Natural killer cell (primary cell): Measurements from ENCODE around the gene TESMIN. TPM values are rescaled to one million over a fixed set of nuclear protein-coding genes. Genes with fewer than 3 reads are reported as not detected.
A peak's percentile ranks its signal among the peaks of the same experiment; 100 is the strongest.

Experiments used
- ATAC-seq, 3 donors: fragments of 150-1000 bp in 2 of 3; fragments of 200-7000 bp in 1 of 3; cut with Tn5 transposase; 1 replicate in 1 of 3; 2 replicates in 2 of 3; pipeline ENCODE4 v1.10.0; 2021; ENCODE audit warnings: mild to moderate bottlenecking in 2 of 3, moderate library complexity in 2 of 3
- DNase-seq, 2 donors: peaks; one replicate each; pipeline versions ENCODE4 v3.0.0 to v3.0.0-alpha.2; 2013 to 2021; ENCODE audit warnings: mixed read lengths in 1 of 2
- H3K27ac ChIP-seq: one replicate; pipeline ENCODE4 v1.5.1; 2013; ENCODE audit warnings: mild to moderate bottlenecking, low read length
- H3K27me3 ChIP-seq: one replicate; pipeline ENCODE4 v1.6.1; 2013; ENCODE audit warnings: low read length; ENCODE audit not compliant: control insufficient read depth, insufficient read depth
- H3K36me3 ChIP-seq: one replicate; pipeline ENCODE4 v1.6.1; 2013; ENCODE audit warnings: low read length; ENCODE audit not compliant: control insufficient read depth, insufficient read depth
- H3K4me1 ChIP-seq: one replicate; pipeline ENCODE4 v1.6.1; 2013; ENCODE audit warnings: low read length; ENCODE audit not compliant: control insufficient read depth, insufficient read depth
- H3K4me3 ChIP-seq: one replicate; pipeline ENCODE4 v1.5.1; 2013; ENCODE audit warnings: low read length
- H3K9me3 ChIP-seq: one replicate; pipeline ENCODE4 v1.6.1; 2013; ENCODE audit warnings: low read length; ENCODE audit not compliant: control insufficient read depth, insufficient read depth
- H3K27ac Mint-ChIP-seq, 2 donors: one replicate each; pipeline ENCODE4 v1.8.0; 2022; ENCODE audit warnings: mild to moderate bottlenecking in 2 of 2, mixed read lengths in 2 of 2, moderate library complexity in 1 of 2
- H3K27me3 Mint-ChIP-seq, 2 donors: one replicate each; pipeline ENCODE4 v1.8.0; 2022; ENCODE audit warnings: low read depth in 2 of 2, mixed read lengths in 2 of 2
- H3K36me3 Mint-ChIP-seq: one replicate; pipeline ENCODE4 v1.8.0; 2022; ENCODE audit warnings: mixed read lengths
- H3K4me1 Mint-ChIP-seq, 2 donors: one replicate each; pipeline ENCODE4 v1.8.0; 2022; ENCODE audit warnings: mixed read lengths in 2 of 2
- H3K4me3 Mint-ChIP-seq: one replicate; pipeline ENCODE4 v1.8.0; 2022; ENCODE audit warnings: mild to moderate bottlenecking, moderate library complexity, mixed read lengths
- H3K9me3 Mint-ChIP-seq, 2 donors: one replicate each; pipeline ENCODE4 v1.8.0; 2022; ENCODE audit warnings: mixed read lengths in 2 of 2
- CTCF ChIP-seq: fragments of 200-600 bp; IDR thresholded peaks from one replicate; pipeline ENCODE4 v1.8.0; 2022; ENCODE audit warnings: antibody characterized with exemption
- WGBS: methylation state at CpG from one replicate; pipeline ENCODE4 v1.1.7; 2013; ENCODE audit warnings: missing lambda C conversion rate; ENCODE audit not compliant: insufficient coverage; 5-methylcytosine and 5-hydroxymethylcytosine counted together
- intact Hi-C: fragments of 100-400 bp; cut with micrococcal nuclease; formaldehyde crosslinking; loops from one replicate; pipeline ENCODE4 v1.14.2; 2022
- total RNA-seq, 4 donors: library from RNA; stranded (reverse); fragments of 120-200 nt in 1 of 4; gene quantifications; one replicate each; pipeline versions ENCODE4 v1.2.3 to v1.2.4, GENCODE V29; 2013 to 2022

The TESMIN gene
- total RNA-seq, 3 donors from 2014 or later (not counting 1 experiment from before 2014, with no cell fraction given): 1.1 to 3.9 (median 1.1) TPM

GRCh38 chr11:68770781-68771180 lies 19.5 kb upstream of the TESMIN start:
- peaks cover 66% of the 10 kb centered on the region for H3K36me3 ChIP-seq
- H3K27me3 ChIP-seq: no peaks in the 10 kb centered on the region
- Mint-ChIP-seq H3K27ac (no peak overlapping the region), H3K4me1 (no peaks in the 10 kb centered on the region), H3K9me3 (no peaks in the 10 kb centered on the region), H3K4me3 (no peak overlapping the region), H3K27me3 (no peaks in the 10 kb centered on the region), H3K36me3 (peaks cover 12% of the 10 kb centered on the region)
- DNase-seq (no peak), ATAC-seq (no peak)
- no peak overlapping the region for H3K27ac ChIP-seq
- WGBS: 93% methylated on average over 12 of the region's 12 CpGs
- intact Hi-C loops: no loop called here
- TF ChIP-seq CTCF: no peak
- H3K4me3 ChIP-seq: no peak overlapping the region
- no peaks in the 10 kb centered on the region for H3K4me1 ChIP-seq
- H3K9me3 ChIP-seq: no peaks in the 10 kb centered on the region

- Histone ChIP-seq H3K27me3 (no peaks in the 10 kb centered on the region), H3K4me1 (no peaks in the 10 kb centered on the region), H3K27ac (no peak overlapping the region), H3K4me3 (no peak overlapping the region), H3K36me3 (peaks cover 45% of the 10 kb centered on the region), H3K9me3 (no peaks in the 10 kb centered on the region)
- Mint-ChIP-seq H3K4me3 (no peak overlapping the region), H3K27me3 (no peaks in the 10 kb centered on the region), H3K27ac (no peak overlapping the region), H3K36me3 (peaks cover 8% of the 10 kb centered on the region), H3K9me3 (no peaks in the 10 kb centered on the region), H3K4me1 (peaks cover 0 to 5% of the 10 kb centered on the region in 2 donors)
- DNase-seq (no peak), ATAC-seq (no peak)
- intact Hi-C loops: no loop called here
- WGBS: 96% methylated on average over 11 of the region's 11 CpGs
- TF ChIP-seq CTCF: no peak
Measured at GRCh38 chr11:68767672-68768071, 16.4 kb upstream of the TESMIN start.

GRCh38 chr11:68766786-68767185 lies 15.5 kb upstream of the TESMIN start:
- no peaks in the 10 kb centered on the region for H3K9me3 Mint-ChIP-seq
- H3K4me1 Mint-ChIP-seq: peaks cover 0 to 5% of the 10 kb centered on the region in 2 donors
- Histone ChIP-seq H3K27ac (no peak overlapping the region), H3K9me3 (no peaks in the 10 kb centered on the region), H3K4me3 (no peak overlapping the region), H3K27me3 (no peaks in the 10 kb centered on the region), H3K4me1 (no peaks in the 10 kb centered on the region), H3K36me3 (peaks cover 47% of the 10 kb centered on the region)
- DNase-seq (no peak), ATAC-seq (no peak)
- intact Hi-C loops: no loop called here
- H3K36me3 Mint-ChIP-seq: peaks cover 8% of the 10 kb centered on the region
- 96% methylated on average over 8 of the region's 8 CpGs for WGBS
- TF ChIP-seq CTCF: no peak
- no peak overlapping the region for H3K4me3 Mint-ChIP-seq
- H3K27ac Mint-ChIP-seq: no peak overlapping the region
- no peaks in the 10 kb centered on the region for H3K27me3 Mint-ChIP-seq

- WGBS: 89% methylated on average over 14 of the region's 16 CpGs
- H3K4me3 ChIP-seq: no peak overlapping the region
- Mint-ChIP-seq H3K9me3 (no peaks in the 10 kb centered on the region), H3K4me3 (no peak overlapping the region), H3K27ac (peak overlapping the region in 1 of 2 donors; percentile 25), H3K4me1 (peaks cover 0 to 5% of the 10 kb centered on the region in 2 donors), H3K27me3 (no peaks in the 10 kb centered on the region), H3K36me3 (peaks cover 6% of the 10 kb centered on the region)
- DNase-seq (no peak), ATAC-seq (no peak)
- no peaks in the 10 kb centered on the region for H3K4me1 ChIP-seq
- no peak overlapping the region for H3K27ac ChIP-seq
- no peaks in the 10 kb centered on the region for H3K9me3 ChIP-seq
- H3K27me3 ChIP-seq: no peaks in the 10 kb centered on the region
- peaks cover 45% of the 10 kb centered on the region for H3K36me3 ChIP-seq
- intact Hi-C loops: no loop called here
- no peak for TF ChIP-seq CTCF
Measured at GRCh38 chr11:68764746-68765145, 13.4 kb upstream of the TESMIN start.
